HG02943 (cell line): ENCODE measurements around the gene NTM.
"Not testable (repeated sequence)": the region's sequence is repeated elsewhere in the genome, so short reads cannot be mapped to it uniquely, and the experiment has no call there.

Source experiments
- ATAC-seq: cut with Tn5 transposase; IDR thresholded peaks from one replicate; pipeline ENCODE4 v1.9.1; 2021; ENCODE audit warnings: mild to moderate bottlenecking, low read depth, moderate library complexity; ENCODE audit not compliant: unreplicated experiment

Gene NTM

DNA sequence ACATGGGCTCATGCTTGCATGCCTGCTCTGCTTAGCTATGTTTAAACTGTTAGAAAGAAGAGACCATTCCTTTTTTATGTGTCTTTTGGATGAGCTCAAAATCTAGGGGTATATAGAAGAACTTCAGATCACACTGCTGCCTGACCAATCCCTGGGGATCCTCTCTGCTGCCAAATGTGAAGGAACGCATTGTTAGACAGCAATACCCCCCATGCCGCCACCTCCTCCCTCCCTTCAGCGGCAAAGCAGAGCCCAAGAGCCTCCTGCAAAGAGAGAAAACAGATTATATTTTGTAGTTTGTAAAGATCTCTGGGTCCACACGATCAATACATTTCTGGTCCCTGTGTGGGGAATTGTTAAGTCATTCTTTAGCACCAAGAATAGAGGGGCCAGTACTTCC is 677.6 kb downstream of the NTM start:
- no peak for ATAC-seq

DNA sequence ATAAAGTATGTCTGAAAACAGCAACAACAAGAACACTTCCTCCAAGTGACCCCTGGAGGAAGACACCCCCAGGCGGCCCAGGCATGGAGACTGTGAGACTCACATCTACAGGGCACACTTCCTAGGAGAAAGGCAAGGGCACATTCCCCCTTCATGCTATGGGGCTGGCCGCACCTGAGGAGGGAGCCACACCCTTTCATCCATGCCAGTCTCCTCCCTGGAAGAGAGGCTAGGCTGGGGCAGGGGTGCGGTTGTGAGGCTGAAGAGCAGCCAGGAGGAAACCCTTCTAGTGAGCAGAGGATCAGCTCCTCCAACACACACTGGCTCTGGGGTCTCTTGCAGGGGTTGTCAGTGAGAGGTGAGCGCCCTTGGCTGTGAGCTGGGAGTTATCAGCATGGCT is 678.8 kb downstream of the NTM start:
- no peak for ATAC-seq

DNA sequence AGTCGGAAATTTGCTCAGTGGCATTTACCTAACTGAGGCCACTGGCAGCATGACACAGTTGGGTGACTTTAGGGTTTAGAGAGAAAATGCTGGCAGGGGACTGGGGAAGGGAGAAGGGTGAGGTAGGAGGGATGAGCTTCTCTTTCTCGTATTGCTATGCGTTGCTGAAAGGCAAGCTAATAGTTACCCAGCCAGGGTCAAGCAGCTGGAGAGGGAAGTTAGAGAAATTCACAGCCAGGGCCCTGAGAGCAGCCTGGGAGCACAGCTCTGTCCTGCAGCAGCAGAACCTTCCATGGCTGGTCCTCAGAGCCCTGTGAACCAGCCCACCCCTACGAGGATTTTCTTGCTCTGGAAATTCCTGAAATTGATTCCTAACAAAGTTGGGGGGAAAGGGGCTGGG is 679.6 kb downstream of the NTM start:
- ATAC-seq = no peak

DNA sequence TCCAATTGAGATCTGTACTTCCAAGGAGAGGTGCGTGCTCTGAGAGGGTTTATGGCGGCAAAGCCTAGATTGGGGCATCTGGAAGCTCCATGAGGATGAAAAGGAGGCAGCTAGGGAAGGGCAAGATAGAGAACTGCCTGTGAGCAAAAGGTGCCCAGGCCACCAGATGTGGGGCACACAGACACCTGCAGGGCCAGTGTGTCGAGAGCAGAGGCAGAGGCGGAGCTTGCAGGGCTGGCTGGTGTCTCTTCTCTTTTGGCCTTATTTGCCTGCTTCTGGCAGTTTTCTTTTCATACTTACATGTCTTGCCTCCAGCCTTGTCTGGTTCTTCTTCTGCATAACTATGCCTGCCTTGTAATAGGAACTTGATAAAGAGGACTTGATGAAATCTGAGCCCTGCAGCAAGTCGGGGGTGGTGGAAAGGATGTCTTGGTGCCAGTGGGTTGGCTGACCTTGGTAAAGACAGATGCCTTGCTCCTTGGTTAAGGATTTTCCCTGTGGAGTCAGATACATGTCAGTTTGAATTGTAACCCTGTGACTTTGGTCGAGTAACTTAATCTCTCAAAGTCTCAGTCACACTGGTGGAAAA is 680.3 kb downstream of the NTM start:
- no peak for ATAC-seq

DNA sequence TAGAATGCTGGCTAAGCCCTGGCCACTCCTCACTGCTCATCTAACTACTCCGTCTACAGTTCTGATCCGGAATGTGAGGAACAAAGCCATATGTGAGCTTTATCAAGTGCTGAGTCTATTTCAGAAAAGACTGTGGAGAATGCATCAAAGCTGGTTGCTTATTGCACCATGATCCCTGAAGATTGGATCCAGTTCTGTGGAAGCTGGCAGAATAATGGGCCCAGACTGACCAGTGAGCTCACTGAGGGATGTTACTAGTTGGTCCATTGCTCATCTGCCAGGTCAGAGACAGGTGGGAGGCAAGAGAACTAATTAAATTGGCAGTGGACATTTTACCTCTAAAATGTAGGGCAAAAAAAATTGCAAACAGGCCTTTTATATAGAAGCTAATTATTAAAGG is 681.3 kb downstream of the NTM start:
- no peak for ATAC-seq

DNA sequence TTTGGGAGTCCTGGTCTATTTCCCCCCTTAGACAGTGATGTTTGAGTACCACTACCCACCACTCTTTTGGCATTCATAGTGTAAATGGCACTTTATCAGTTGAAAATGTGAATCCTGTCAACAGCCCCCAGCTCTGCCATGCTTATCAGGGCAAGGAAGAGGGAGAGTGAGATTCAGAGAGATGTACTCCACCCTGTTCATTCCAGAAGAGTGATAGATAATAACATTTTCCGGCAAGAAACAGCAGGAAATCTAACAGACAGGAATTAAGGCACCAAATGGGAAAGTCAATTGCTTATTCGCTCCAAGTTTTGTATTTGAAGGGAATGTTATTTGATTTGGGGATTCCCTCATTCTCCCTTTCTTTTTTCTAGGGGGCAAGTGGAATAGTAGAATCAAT is 681.9 kb downstream of the NTM start:
- no peak for ATAC-seq

DNA sequence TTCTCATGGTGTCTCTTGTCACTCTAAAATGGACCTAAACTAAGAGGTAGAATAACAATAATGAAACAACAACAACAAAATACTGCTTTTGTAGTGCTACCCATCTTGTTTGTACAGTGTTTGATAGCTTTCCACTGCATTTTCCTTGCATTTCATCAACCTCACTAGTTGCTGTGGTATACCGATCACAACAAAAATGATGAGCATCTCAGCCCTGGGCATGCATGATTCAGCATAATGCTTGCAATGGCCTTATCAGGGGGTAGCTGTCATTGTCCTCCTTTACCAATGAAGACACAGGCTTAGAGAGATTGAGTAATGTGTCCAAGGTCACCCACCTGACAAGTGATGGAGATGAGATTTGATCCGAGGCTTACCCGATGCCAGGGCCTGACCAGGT is 682.5 kb downstream of the NTM start:
- ATAC-seq = no peak

DNA sequence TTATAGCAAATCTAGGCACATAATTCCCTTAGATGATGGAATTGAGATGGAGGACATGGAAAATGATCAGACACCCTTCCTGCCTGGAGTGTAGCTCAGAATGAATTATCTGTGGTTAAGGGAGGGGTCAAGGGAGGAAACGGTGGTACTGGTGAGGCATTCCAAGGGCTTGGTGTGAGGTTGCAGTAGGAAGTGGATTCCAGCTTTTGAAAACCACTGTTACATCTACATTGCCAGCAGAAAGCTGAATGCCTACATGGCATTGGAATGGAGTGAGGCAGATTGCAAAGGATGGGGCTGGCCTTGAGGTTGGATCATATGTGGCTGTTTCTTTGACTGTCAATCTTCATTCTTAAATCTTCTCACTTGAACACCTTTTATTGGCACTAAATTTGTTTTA is 684.4 kb downstream of the NTM start:
- no peak for ATAC-seq

DNA sequence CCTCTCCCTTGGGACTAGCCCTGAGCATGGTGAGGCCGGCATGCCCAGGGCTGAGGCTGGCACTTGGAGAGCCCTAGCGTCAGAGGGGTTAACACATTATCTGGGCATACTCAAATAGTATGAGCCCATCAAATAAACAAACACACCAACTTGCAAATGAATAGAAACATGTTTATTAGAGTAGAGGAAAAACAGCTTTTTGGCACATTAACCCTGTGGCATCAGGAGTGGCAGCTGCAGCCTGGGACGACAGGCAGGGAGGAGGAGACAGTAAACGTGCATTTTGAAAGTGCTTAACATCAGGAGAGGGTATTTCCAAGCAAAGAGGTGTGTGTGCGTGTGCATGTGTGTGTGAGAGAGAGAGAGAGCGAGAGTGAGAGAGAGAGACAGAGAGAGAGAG is 684.9 kb downstream of the NTM start:
- ATAC-seq = no peak

DNA sequence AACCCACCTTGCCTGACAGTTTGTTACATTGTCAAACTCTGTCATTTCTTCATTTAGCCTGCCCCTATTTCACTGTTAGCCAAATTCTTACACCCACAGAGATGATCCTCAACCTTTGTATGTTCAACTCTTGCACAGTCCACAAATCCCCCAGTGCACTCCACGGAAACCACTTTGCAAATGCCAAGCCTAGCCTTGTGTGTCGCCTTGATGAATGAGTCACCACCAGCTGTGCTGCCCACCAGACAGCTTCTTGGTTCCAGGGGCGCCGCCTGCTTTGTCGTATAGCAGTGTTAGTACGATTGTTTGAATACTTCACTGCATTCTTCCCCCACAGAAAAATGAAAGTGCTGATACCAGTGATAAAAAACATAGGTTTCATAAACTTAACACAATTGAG is 686.3 kb downstream of the NTM start:
- ATAC-seq = no peak

DNA sequence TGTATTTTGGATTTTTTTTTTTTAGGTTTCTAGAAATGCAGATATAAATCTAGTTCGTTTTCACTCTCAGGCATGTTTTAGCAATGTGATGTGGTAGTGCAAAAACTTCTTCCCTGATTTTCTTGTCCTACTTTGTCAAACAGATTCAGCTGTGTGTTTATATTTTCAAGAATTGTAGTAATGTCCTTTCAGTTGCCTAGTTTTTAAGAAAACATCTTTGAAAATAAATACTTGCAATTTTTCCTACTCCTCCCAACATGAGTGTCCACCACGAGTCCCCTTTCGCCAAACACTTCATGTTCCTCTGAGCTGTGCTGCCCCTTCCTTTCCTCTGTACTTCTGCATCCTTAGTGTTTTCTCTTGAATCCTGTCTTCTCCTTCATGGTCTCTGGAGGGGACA is 686.9 kb downstream of the NTM start:
- ATAC-seq = no peak

DNA sequence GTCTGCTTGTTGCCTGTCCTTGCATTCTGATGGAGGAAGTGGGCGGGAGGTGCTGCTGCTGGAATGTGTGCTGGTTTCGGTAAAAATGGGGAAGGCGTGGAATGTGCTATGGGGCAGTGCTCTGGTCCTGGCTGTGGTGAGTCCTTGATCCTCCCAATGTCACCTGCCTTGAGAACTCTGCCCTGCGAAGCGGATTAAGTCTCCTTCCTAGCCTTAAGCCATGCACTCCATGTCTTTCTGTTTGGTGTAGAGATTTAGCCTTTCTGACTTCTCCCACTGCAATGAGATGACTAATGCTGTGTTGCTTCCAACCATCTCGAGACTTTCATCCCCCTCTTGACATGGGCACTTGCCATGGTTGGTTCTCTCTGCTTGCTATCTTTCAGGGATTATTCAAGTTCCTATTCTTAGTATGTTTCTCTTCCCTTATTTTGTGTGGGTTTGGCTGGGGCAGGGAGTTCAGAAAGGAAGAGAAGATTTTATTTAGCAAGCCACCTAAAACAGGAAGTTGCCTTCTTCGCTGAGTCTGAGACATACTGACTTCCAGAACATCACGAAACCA is 687.9 kb downstream of the NTM start:
- ATAC-seq = no peak

DNA sequence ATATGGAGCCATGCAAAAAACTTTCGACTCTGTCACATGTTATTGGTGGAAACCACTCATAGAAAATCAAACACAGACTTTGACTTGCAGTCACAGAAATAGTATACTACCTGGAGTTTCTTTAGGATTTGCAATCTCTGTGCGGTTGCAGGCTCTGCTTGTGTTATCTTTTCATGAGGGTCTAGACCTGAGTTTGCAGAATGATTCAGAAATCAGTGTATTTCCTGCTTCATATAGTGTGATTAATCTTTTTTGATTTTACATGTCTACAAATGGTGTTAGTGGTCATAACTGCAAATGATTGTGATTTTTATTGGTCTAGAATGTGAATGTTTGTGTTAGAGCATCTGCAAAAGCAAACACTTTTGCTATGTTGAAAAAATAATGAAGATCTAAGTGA is 690.2 kb downstream of the NTM start:
- no peak for ATAC-seq

DNA sequence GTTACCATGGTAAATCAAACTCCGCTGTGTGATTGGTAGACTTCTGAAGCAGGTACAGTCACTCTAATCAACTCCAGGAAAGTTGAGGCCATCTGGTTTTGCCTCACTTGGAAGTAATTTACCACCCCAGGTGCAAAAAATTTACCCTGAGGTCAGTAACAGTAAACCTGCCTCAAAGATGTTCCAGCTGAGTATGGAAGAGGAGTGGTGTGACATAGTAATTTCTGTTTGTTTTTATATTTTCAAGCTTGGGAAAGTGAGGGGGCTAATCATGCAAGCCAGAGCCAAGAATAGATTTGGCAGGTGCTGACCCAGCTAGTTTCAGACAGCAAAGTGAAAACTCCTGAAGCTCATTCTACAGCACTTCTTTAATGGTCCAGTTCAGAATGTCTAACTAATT is 691.6 kb downstream of the NTM start:
- ATAC-seq = no peak

DNA sequence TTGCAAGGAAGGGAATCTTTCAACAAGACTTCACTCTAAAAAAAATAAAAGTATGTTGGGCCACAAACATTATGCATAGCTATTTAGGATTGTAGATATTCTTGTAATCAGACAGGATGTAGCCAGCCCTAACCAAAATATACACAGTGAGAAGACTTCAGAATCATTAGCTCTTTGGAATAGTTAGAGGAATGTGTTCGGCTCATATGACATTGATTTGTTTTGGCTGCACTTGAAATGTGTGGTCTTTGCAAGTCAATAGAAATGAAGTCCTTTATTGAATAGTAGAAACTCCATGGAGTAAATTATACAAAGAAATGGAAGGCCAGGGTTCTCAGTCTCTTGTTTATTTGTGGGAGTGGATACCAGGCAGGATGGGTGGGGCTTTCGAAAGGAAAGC is 692.1 kb downstream of the NTM start:
- ATAC-seq = no peak

DNA sequence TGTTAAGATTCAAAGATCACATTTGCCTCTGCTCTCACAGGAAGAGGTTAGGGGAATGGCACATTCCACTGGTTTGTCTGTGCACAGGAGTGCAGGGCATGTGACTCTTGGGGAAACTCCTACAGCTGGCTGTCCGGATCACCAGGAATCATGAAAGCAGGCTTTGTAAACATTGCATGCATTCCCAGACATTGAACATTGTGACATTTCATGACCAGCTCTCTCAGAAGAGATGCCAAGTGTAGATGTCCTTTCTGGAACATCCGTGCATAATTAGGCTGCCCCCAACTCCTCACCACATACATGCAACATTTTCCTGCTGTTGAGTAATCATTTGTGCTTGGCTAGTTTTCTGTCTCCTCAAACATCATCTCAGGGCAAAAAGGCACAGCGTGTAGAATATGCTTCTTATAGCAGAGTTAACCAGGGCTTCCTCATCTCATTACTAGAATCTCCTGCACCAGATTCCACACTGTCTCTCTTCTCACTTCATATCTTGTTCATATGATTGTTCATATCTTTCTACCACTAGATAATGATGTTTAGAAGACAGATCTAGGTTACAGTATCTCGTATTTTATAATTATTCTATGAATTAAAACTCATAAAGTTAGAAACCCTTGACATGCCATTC is 694.7 kb downstream of the NTM start:
- no peak for ATAC-seq

DNA sequence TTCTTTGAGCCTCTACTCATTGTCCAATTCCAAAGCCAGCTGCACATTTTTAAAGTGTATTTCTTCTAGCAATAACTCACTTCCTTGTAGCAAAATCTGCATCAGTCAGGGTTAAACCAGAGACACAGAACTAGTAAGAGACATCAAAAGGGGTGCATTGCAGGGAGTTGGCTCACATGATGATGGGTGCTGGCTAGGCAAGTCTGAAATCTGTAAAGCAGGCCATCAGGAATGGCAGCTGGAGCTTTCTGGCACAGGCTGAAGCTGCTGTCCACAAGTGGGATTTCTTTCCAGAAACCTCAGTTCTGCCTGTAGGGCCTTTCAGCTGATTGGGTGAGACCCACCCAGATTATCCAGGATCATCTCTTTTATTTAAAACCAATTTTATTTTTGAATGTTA is 698.1 kb downstream of the NTM start:
- ATAC-seq = no peak

DNA sequence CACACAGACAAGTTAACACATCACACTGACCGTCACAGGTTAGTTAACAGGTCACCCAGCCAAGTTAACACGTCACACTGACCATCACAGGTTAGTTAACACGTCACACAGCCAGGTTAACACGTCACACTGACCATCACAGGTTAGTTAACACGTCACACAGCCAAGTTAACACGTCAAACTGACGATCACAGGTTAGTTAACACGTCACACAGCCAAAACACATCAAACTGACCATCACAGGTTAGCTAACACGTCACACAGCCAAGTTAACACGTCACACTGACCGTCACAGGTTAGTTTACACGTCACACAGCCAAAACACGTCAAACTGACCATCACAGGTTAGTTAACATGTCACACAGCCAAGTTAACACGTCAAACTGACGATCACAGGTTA is 699.2 kb downstream of the NTM start:
- ATAC-seq = not testable (repeated sequence)

DNA sequence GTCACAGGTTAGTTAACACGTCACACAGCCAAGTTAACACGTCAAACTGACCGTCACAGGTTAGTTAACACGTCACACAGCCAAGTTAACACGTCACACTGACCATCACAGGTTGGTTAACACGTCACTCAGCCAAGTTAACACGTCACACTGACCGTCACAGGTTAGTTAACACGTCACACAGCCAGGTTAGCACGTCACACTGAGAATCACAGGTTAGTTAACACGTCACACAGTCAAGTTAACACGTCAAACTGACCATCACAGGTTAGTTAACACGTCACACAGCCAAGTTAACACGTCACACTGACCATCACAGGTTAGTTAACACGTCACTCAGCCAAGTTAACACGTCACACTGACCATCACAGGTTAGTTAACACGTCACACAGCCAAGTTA is 700.5 kb downstream of the NTM start:
- not testable (repeated sequence) for ATAC-seq

DNA sequence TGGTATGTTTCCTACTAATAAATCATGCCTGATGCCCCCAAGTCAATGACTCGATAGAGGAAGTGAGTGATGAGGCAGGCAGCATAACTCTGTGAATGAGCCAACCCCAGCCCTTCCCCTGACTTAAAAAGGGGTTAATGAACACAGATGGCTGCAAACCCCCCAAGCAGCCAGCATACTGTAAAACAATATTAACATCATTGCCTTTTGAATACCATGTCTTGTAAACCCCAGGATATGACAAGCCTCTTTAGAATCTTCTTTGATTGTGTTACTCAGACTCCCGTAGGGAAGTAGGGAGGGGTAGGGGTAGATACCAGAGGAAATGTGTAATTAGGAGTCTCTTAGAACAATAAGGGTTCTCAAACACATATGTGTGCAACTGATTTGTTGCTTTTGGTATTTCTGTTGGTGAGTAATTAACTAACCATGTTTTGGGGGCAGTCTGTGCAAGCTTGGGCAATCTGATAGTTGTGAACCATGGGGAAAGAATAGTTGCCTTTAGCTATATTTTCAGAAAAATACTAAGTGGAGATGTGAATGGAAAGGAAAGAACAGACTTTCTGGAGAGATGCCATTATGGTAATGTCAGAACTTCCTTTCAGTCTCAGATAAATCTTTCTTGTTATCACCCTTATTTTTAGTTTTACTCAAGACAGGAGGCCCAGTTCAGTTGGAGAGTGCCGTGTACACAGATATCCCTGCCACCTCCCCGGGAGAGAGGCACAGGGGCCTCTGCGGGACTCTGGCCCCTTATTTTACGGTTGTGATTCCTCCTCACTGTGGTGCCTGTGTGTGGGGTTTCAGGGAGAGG is 701.8 kb downstream of the NTM start:
- ATAC-seq = no peak

DNA sequence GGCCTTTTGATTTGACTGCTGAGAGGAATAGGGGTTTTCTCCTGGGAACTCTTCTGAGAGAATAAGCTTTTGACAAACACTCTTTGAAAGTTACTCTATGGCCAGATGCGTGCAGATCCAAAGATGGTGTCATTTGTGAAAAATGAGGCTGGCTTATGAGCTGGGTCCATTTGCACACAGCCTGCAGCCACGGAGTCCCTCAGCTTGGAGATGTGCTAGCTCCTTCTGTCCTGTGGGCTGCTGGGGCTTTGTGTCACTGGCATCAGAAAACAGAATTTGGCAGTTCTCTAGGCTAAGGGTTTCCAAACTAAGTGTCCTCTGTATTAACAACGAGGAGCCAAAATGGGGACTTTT is 702.4 kb downstream of the NTM start:
- ATAC-seq = no peak

DNA sequence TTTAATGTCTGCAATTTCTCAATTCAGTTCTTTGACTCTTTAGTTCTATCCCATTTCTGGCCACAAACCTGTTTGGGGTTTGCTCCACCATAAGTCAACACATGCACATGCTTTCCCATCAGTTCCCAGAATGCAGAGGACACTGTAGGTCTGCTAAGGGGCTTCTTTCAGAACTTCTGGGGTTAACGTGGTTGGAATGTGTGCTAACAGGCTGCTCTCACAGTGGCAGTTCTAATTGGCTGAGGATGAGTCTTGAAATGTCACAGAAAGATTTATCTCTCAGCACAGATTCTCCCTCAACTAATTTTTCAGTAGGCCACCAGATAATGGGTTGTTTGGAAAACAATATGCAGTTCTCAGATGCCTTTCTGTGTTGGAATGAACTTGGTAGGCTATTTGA is 703.4 kb downstream of the NTM start:
- no peak for ATAC-seq
